Fibroblast of peridontal ligament (primary cell): ENCODE measurements around the gene SPAG6.
"Not testable (repeated sequence)": the region's sequence is repeated elsewhere in the genome, so short reads cannot be mapped to it uniquely, and the experiment has no call there.

Experiments
- DNase-seq: peaks from one replicate; pipeline ENCODE4 v3.0.0-alpha.2; 2010; ENCODE audit errors: extremely low read depth

SPAG6 gene

GRCh38 chr10:22345301-22346095 is at the start of gene SPAG6:
SPAG6 (plus strand) TSS chr10:22345496; CDS start chr10:22345612, 116 bp downstream.
- DNase-seq: no peak

GRCh38 chr10:22301193-22301592 is 44.1 kb upstream of the SPAG6 start:
- DNase-seq: no peak

- no peak for DNase-seq
Observed at GRCh38 chr10:22303461-22303860, 41.8 kb upstream of the SPAG6 start.

- no peak for DNase-seq
Observed at GRCh38 chr10:22305721-22306120, 39.6 kb upstream of the SPAG6 start.

GRCh38 chr10:22308390-22308789 is 36.9 kb upstream of the SPAG6 start:
- DNase-seq: peak; percentile 45

GRCh38 chr10:22309180-22310000 is 35.9 kb upstream of the SPAG6 start:
- no peak for DNase-seq

- not testable (repeated sequence) for DNase-seq
Observed at GRCh38 chr10:22310012-22310411, 35.3 kb upstream of the SPAG6 start.

- DNase-seq: no peak
Observed at GRCh38 chr10:22310928-22311327, 34.4 kb upstream of the SPAG6 start.

- no peak for DNase-seq
Observed at GRCh38 chr10:22314852-22315251, 30.4 kb upstream of the SPAG6 start.

GRCh38 chr10:22315455-22316285 is 29.6 kb upstream of the SPAG6 start:
- peak; percentile 25 for DNase-seq

- peak; percentile 83 for DNase-seq
Observed at GRCh38 chr10:22316286-22317075, 28.8 kb upstream of the SPAG6 start, which contains the start of gene COMMD3. COMMD3 (plus strand) TSS chr10:22316388; CDS start chr10:22316418, 30 bp downstream.

GRCh38 chr10:22317076-22317370 is 28.3 kb upstream of the SPAG6 start:
- DNase-seq: no peak

GRCh38 chr10:22317771-22318565 is 27.3 kb upstream of the SPAG6 start:
- no peak for DNase-seq

- no peak for DNase-seq
Observed at GRCh38 chr10:22318772-22319171, 26.5 kb upstream of the SPAG6 start.

- DNase-seq: no peak
Observed at GRCh38 chr10:22319547-22319979, 25.7 kb upstream of the SPAG6 start.

- peak; percentile 23 for DNase-seq
Observed at GRCh38 chr10:22319980-22320558, 25.2 kb upstream of the SPAG6 start.

- DNase-seq: peak; percentile 71
Observed at GRCh38 chr10:22320591-22321155, 24.6 kb upstream of the SPAG6 start, which contains the start of gene BMI1. BMI1 (plus strand) TSS chr10:22321099; CDS start chr10:22326450, 5,351 bp downstream.

GRCh38 chr10:22321156-22321923 is 24.0 kb upstream of the SPAG6 start:
- DNase-seq: peak; percentile 61
